PC-3 (cell line): ENCODE data around the gene FOXP1. TPM values are rescaled to one million over a fixed set of nuclear protein-coding genes. Genes with fewer than 3 reads are reported as not detected.

Experiments used
- ATAC-seq: fragments of 200-7000 bp; cut with Tn5 transposase; 2 replicates; pipeline ENCODE4 v1.9.1; 2020; ENCODE audit warnings: mild to moderate bottlenecking, moderate library complexity
- BruUV-seq: library from RNA; stranded (reverse); fragments of 400-500 nt; replicated peaks from 2 replicates; lab custom pipeline; 2021; lab: Mats Ljungman, UMichigan
- CTCF ChIA-PET: fragments of 300-600 bp; sonication (Branson Sonifier 250); formaldehyde crosslinking; loops from one replicate; lab custom pipeline; 2022; ENCODE audit warnings: antibody characterized with exemption; lab: Charles Lee
- POLR2A ChIA-PET: fragments of 300-600 bp; sonication (Branson Sonifier 250); formaldehyde crosslinking; loops from one replicate; lab custom pipeline; 2022; ENCODE audit warnings: antibody characterized with exemption; ENCODE audit not compliant: unreplicated experiment; lab: Charles Lee
- DNase-seq: peaks from one replicate; pipeline ENCODE4 v3.0.0-alpha.2; 2015
- H2AFZ ChIP-seq: fragments of 300-600 bp; sonication (generic); 2 replicates; pipeline ENCODE4 v1.6.0; 2016; ENCODE audit warnings: antibody characterized with exemption, low read length
- H3F3A ChIP-seq: fragments of 300-600 bp; sonication (generic); one replicate; pipeline ENCODE4 v1.6.0; 2017; ENCODE audit warnings: antibody characterized with exemption, low read length, control low read depth, mild to moderate bottlenecking; ENCODE audit not compliant: unreplicated experiment
- H3K27ac ChIP-seq: fragments of 300-600 bp; sonication (generic); 2 replicates; pipeline ENCODE4 v1.5.1; 2016; ENCODE audit warnings: mild to moderate bottlenecking, low read length
- H3K27me3 ChIP-seq: fragments of 300-600 bp; sonication (generic); 2 replicates; pipeline ENCODE4 v1.6.1; 2016; ENCODE audit warnings: low read length, mixed read lengths
- H3K36me3 ChIP-seq: fragments of 300-600 bp; sonication (generic); 2 replicates; pipeline ENCODE4 v1.6.1; 2016; ENCODE audit warnings: low read depth, mixed run types, low read length, mixed read lengths
- H3K4me1 ChIP-seq: fragments of 300-600 bp; sonication (generic); 2 replicates; pipeline ENCODE4 v1.5.1; 2016; ENCODE audit warnings: low read length; ENCODE audit not compliant: insufficient read depth
- H3K4me2 ChIP-seq: fragments of 300-600 bp; sonication (generic); 2 replicates; pipeline ENCODE4 v1.6.0; 2016; ENCODE audit warnings: low read length
- H3K4me3 ChIP-seq: fragments of 300-600 bp; sonication (generic); 2 replicates; pipeline ENCODE4 v1.5.1; 2016; ENCODE audit warnings: mild to moderate bottlenecking, low read length, mixed read lengths
- H3K79me2 ChIP-seq: fragments of 300-600 bp; sonication (generic); 2 replicates; pipeline ENCODE4 v1.6.1; 2017; ENCODE audit warnings: low read length, mixed read lengths
- H3K9ac ChIP-seq: fragments of 300-600 bp; sonication (generic); 2 replicates; pipeline ENCODE4 v1.6.0; 2016; ENCODE audit warnings: mild to moderate bottlenecking, low read length
- H3K9me2 ChIP-seq: fragments of 300-600 bp; sonication (generic); replicated peaks from 2 replicates; pipeline ENCODE4 v1.6.1; 2016; ENCODE audit warnings: mixed run types, low read length, mixed read lengths
- H3K9me3 ChIP-seq: fragments of 300-600 bp; sonication (generic); 2 replicates; pipeline ENCODE4 v1.6.1; 2016; ENCODE audit warnings: low read length, mixed read lengths
- H4K20me1 ChIP-seq: fragments of 300-600 bp; sonication (generic); 2 replicates; pipeline ENCODE4 v1.6.1; 2016; ENCODE audit warnings: low read length, mixed read lengths
- CTCF ChIP-seq: fragments of 300-600 bp; sonication (generic); conservative IDR thresholded peaks from 2 replicates; pipeline ENCODE4 v1.5.1; 2017; ENCODE audit warnings: antibody characterized with exemption, low read depth, mild to moderate bottlenecking, low read length
- EZH2 ChIP-seq: fragments of 300-600 bp; sonication (generic); IDR thresholded peaks from one replicate; pipeline ENCODE4 v1.6.1; 2017; ENCODE audit warnings: antibody characterized with exemption, mild to moderate bottlenecking, low read length; ENCODE audit not compliant: unreplicated experiment
- EZH2phosphoT487 ChIP-seq: fragments of 300-600 bp; sonication (generic); IDR thresholded peaks from 2 replicates; pipeline ENCODE4 v1.6.1; 2018; ENCODE audit warnings: mild to moderate bottlenecking, antibody characterized with exemption, low read length, borderline replicate concordance
- intact Hi-C: fragments of 100-400 bp; cut with micrococcal nuclease; formaldehyde crosslinking; loops from 2 replicates; pipeline ENCODE4 v1.9.0; 2023
- total RNA-seq: library from RNA; depleted of rRNA; stranded (reverse); fragments of >200 nt; gene quantifications from 2 replicates; pipeline ENCODE4 v1.2.3, GENCODE V29; 2014

The FOXP1 gene
- total RNA-seq, 1 experiment from 2014 or later: 35.3 TPM

- peaks cover 6% of the 10 kb centered on the region; the same call in 1 of the 2 replicates for H3K79me2 ChIP-seq
- H3F3A ChIP-seq: no peaks in the 10 kb centered on the region
- intact Hi-C loops: no loop called here
- no peak overlapping the region for H3K27ac ChIP-seq
- no peak overlapping the region for H3K9ac ChIP-seq
- H3K4me2 ChIP-seq: no peak overlapping the region
- no peaks in the 10 kb centered on the region for H3K9me3 ChIP-seq
- BruUV-seq: no TSS peak
- no peak for DNase-seq
- POLR2A ChIA-PET: no interaction called here
- peaks cover 32% of the 10 kb centered on the region for H3K4me1 ChIP-seq
- H3K9me2 ChIP-seq: no peaks in the 10 kb centered on the region
- TF ChIP-seq EZH2phosphoT487 (no peak), EZH2 (no peak), CTCF (no peak)
- no peak overlapping the region for H2AFZ ChIP-seq
- CTCF ChIA-PET: no interaction called here
- no peaks in the 10 kb centered on the region for H4K20me1 ChIP-seq
- H3K27me3 ChIP-seq: no peaks in the 10 kb centered on the region
- no peak overlapping the region for H3K4me3 ChIP-seq
- H3K36me3 ChIP-seq: peaks cover 6% of the 10 kb centered on the region; the same call in 1 of the 2 replicates
- ATAC-seq: no peak
Observed at GRCh38 chr3:71033681-71034220, 549.8 kb downstream of the FOXP1 start.

DNA sequence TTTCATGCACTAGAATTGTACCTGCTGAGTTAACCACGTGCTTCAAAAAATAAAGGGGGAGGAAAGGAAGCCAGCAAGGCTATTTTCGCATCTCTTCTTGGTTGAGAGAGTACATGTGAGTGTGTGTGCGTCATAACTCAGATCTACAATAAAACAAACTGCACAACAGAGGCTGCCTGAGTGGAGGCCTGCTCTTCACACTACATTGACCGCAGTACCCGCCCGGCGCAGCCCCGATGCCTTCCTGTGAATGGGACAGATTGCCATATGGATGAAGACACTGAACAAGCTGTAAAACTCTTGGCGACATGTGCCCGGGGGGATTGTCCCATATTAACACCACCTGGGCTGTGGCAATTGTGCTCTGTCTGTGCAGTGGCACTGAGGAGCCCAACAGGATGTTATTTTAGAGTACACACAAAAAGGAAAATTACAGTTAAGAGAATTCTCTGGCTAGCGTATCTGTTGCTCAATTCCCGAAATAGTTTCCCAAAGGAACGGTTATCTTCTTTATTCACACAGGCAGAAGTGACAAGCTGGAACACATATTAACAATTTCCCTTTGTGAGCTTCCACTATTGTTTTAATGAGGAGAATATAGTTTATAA, 551.5 kb downstream of the FOXP1 start:
- H3K9me2 ChIP-seq: no peaks in the 10 kb centered on the region
- H3F3A ChIP-seq: no peaks in the 10 kb centered on the region
- no peaks in the 10 kb centered on the region for H3K9me3 ChIP-seq
- no peaks in the 10 kb centered on the region for H4K20me1 ChIP-seq
- no peaks in the 10 kb centered on the region; the same call in 1 of the 2 replicates for H3K36me3 ChIP-seq
- H3K27ac ChIP-seq: peak overlapping the region; percentile 36; the same call in 1 of the 2 replicates
- no TSS peak for BruUV-seq
- DNase-seq (no peak), ATAC-seq (no peak)
- H3K4me3 ChIP-seq: no peak overlapping the region
- H3K4me2 ChIP-seq: no peak overlapping the region
- ChIA-PET POLR2A (no interaction called here), CTCF (no interaction called here)
- H3K4me1 ChIP-seq: peaks cover 37% of the 10 kb centered on the region
- no peak overlapping the region for H2AFZ ChIP-seq
- 0 out of 2 replicates have a peak overlapping the region, but pooled peaks have one; percentile 16 for H3K9ac ChIP-seq
- peaks cover 6% of the 10 kb centered on the region; the same call in 1 of the 2 replicates for H3K79me2 ChIP-seq
- no peaks in the 10 kb centered on the region for H3K27me3 ChIP-seq
- intact Hi-C loops: loop anchor here (1.0 kb wide), 1 partner anchor 17 kb away; no protein-coding TSS in a partner anchor
- TF ChIP-seq CTCF: no peak
- no peak for TF ChIP-seq EZH2phosphoT487
- TF ChIP-seq EZH2: no peak

GRCh38 chr3:71031181-71031580, 552.3 kb downstream of the FOXP1 start:
- Histone ChIP-seq H3K79me2 (peaks cover 6% of the 10 kb centered on the region; the same call in 1 of the 2 replicates), H3K9ac (peak overlapping the region; percentile 16; the same call in 1 of the 2 replicates), H4K20me1 (no peaks in the 10 kb centered on the region), H3K27ac (peak overlapping the region; percentile 36), H3K9me2 (no peaks in the 10 kb centered on the region), H3K4me3 (no peak overlapping the region), H3K36me3 (no peaks in the 10 kb centered on the region), H3K27me3 (no peaks in the 10 kb centered on the region), H3K4me2 (no peak overlapping the region), H3K4me1 (peaks cover 42% of the 10 kb centered on the region), H3F3A (no peaks in the 10 kb centered on the region), H2AFZ (no peak overlapping the region), H3K9me3 (no peaks in the 10 kb centered on the region)
- TF ChIP-seq EZH2 (no peak), CTCF (no peak), EZH2phosphoT487 (no peak)
- ChIA-PET CTCF (no interaction called here), POLR2A (interaction anchor here (0.7 to 1.2 kb wide), 2 partner anchors 26 to 80 kb away, joined by 3 to 4 read pairs; no protein-coding TSS in a partner anchor)
- BruUV-seq: no TSS peak
- ATAC-seq (no peak), DNase-seq (peak; percentile 36)
- intact Hi-C loops: loop anchor here (1.0 kb wide), 1 partner anchor 18 kb away; no protein-coding TSS in a partner anchor
